Loucy (cell line): ENCODE data around the gene ZBTB37.

Experiments used
- H2AFZ ChIP-seq: fragments of 200-600 bp; sonication (generic); 2 replicates; pipeline ENCODE4 v1.6.0; 2016; ENCODE audit warnings: antibody characterized with exemption, mild to moderate bottlenecking, low read length, moderate library complexity
- H3F3A ChIP-seq: fragments of 200-600 bp; 2 replicates; pipeline ENCODE4 v1.6.0; 2016; ENCODE audit warnings: antibody characterized with exemption, low read depth, mild to moderate bottlenecking
- H3K27me3 ChIP-seq: fragments of 200-600 bp; sonication (generic); 2 replicates; pipeline ENCODE4 v1.6.1; 2014; ENCODE audit warnings: low read length, mild to moderate bottlenecking; ENCODE audit not compliant: insufficient read depth, poor library complexity, severe bottlenecking
- H3K36me3 ChIP-seq: fragments of 200-600 bp; sonication (generic); 2 replicates; pipeline ENCODE4 v1.6.1; 2016; ENCODE audit warnings: low read length; ENCODE audit not compliant: insufficient read depth
- H3K4me1 ChIP-seq: fragments of 200-600 bp; sonication (generic); 2 replicates; pipeline ENCODE4 v1.5.1; 2014; ENCODE audit warnings: low read length, mild to moderate bottlenecking; ENCODE audit not compliant: insufficient read depth, poor library complexity, severe bottlenecking
- H3K4me2 ChIP-seq: fragments of 200-600 bp; sonication (generic); 2 replicates; pipeline ENCODE4 v1.6.0; 2014; ENCODE audit warnings: antibody characterized with exemption, low read length, low read depth, mild to moderate bottlenecking; ENCODE audit not compliant: poor library complexity, severe bottlenecking
- H3K4me3 ChIP-seq: fragments of 200-600 bp; sonication (generic); 2 replicates; pipeline ENCODE4 v1.5.1; 2014; ENCODE audit warnings: low read length, mild to moderate bottlenecking, mixed read lengths; ENCODE audit not compliant: poor library complexity, severe bottlenecking
- H3K79me2 ChIP-seq: fragments of 200-600 bp; sonication (generic); 2 replicates; pipeline ENCODE4 v1.6.1; 2014; ENCODE audit warnings: low read length; ENCODE audit not compliant: insufficient read depth
- H3K9ac ChIP-seq: fragments of 200-600 bp; sonication (generic); 2 replicates; pipeline ENCODE4 v1.6.0; 2014; ENCODE audit warnings: mild to moderate bottlenecking, low read depth, low read length, moderate library complexity; ENCODE audit not compliant: poor library complexity, severe bottlenecking
- H3K9me2 ChIP-seq: fragments of 200-600 bp; sonication (generic); replicated peaks from 2 replicates; pipeline ENCODE4 v1.6.1; 2016; ENCODE audit warnings: low read depth, low read length, mixed read lengths
- H3K9me3 ChIP-seq: fragments of 200-600 bp; sonication (generic); 2 replicates; pipeline ENCODE4 v1.6.1; 2014; ENCODE audit warnings: mild to moderate bottlenecking, antibody characterized with exemption, low read length, low read depth; ENCODE audit not compliant: insufficient read depth
- H4K20me1 ChIP-seq: fragments of 200-600 bp; sonication (generic); 2 replicates; pipeline ENCODE4 v1.6.0; 2014; ENCODE audit warnings: antibody characterized with exemption, low read length, mild to moderate bottlenecking; ENCODE audit not compliant: insufficient read depth, poor library complexity, severe bottlenecking
- CTCF ChIP-seq: fragments of 200-600 bp; sonication (generic); conservative IDR thresholded peaks from 2 replicates; pipeline ENCODE4 v1.5.1; 2014; ENCODE audit warnings: mild to moderate bottlenecking, antibody characterized with exemption, low read length
- EZH2phosphoT487 ChIP-seq: fragments of 200-600 bp; IDR thresholded peaks from 2 replicates; pipeline ENCODE4 v1.6.1; 2018; ENCODE audit warnings: antibody characterized with exemption, mild to moderate bottlenecking, moderate library complexity, borderline replicate concordance

Gene ZBTB37

GRCh38 chr1:173900427-173900826, 32.2 kb downstream of the ZBTB37 start:
- H3K4me1 ChIP-seq = peaks cover 4% of the 10 kb centered on the region
- H3K4me2 ChIP-seq = no peak overlapping the region
- H2AFZ ChIP-seq = no peak overlapping the region
- H3K27me3 ChIP-seq = no peaks in the 10 kb centered on the region
- TF ChIP-seq EZH2phosphoT487 = no peak
- TF ChIP-seq CTCF = no peak
- H3K9me2 ChIP-seq = no peaks in the 10 kb centered on the region
- H3K9me3 ChIP-seq = no peaks in the 10 kb centered on the region
- no peaks in the 10 kb centered on the region for H4K20me1 ChIP-seq
- no peak overlapping the region for H3K9ac ChIP-seq
- H3F3A ChIP-seq = no peaks in the 10 kb centered on the region
- H3K79me2 ChIP-seq = no peaks in the 10 kb centered on the region
- H3K4me3 ChIP-seq = no peak overlapping the region
- H3K36me3 ChIP-seq = no peaks in the 10 kb centered on the region

- Histone ChIP-seq H3K36me3 (no peaks in the 10 kb centered on the region), H4K20me1 (no peaks in the 10 kb centered on the region), H3K4me2 (no peak overlapping the region), H3K4me1 (peaks cover 4% of the 10 kb centered on the region), H3F3A (no peaks in the 10 kb centered on the region), H3K4me3 (no peak overlapping the region), H3K79me2 (no peaks in the 10 kb centered on the region), H2AFZ (no peak overlapping the region), H3K9me2 (no peaks in the 10 kb centered on the region), H3K27me3 (no peaks in the 10 kb centered on the region), H3K9ac (no peak overlapping the region), H3K9me3 (no peaks in the 10 kb centered on the region)
- TF ChIP-seq CTCF = no peak
- no peak for TF ChIP-seq EZH2phosphoT487
These were observed 32.8 kb downstream of the ZBTB37 start for GRCh38 chr1:173900992-173901391.

- Histone ChIP-seq H3K9me3 (no peaks in the 10 kb centered on the region), H4K20me1 (no peaks in the 10 kb centered on the region), H3K4me2 (no peak overlapping the region), H3K9ac (no peak overlapping the region), H3K4me3 (no peak overlapping the region), H2AFZ (no peak overlapping the region), H3K27me3 (no peaks in the 10 kb centered on the region), H3K9me2 (no peaks in the 10 kb centered on the region), H3K4me1 (peaks cover 4% of the 10 kb centered on the region), H3F3A (no peaks in the 10 kb centered on the region), H3K36me3 (no peaks in the 10 kb centered on the region), H3K79me2 (no peaks in the 10 kb centered on the region)
- TF ChIP-seq CTCF = no peak
- TF ChIP-seq EZH2phosphoT487 = no peak
These were observed 35.8 kb downstream of the ZBTB37 start for GRCh38 chr1:173903827-173904531.
